Natural killer cell (primary cell): ENCODE data around the gene TBRG1. TPM values are rescaled to one million over a fixed set of nuclear protein-coding genes. Genes with fewer than 3 reads are reported as not detected.

Experiments
- ATAC-seq, 3 donors: fragments of 150-1000 bp in 2 of 3; fragments of 200-7000 bp in 1 of 3; cut with Tn5 transposase; 1 replicate in 1 of 3; 2 replicates in 2 of 3; pipeline ENCODE4 v1.10.0; 2021; ENCODE audit warnings: mild to moderate bottlenecking in 2 of 3, moderate library complexity in 2 of 3
- DNase-seq, 2 donors: peaks; one replicate each; pipeline versions ENCODE4 v3.0.0 to v3.0.0-alpha.2; 2013 to 2021; ENCODE audit warnings: mixed read lengths in 1 of 2
- H3K27ac ChIP-seq: one replicate; pipeline ENCODE4 v1.5.1; 2013; ENCODE audit warnings: mild to moderate bottlenecking, low read length
- H3K27me3 ChIP-seq: one replicate; pipeline ENCODE4 v1.6.1; 2013; ENCODE audit warnings: low read length; ENCODE audit not compliant: control insufficient read depth, insufficient read depth
- H3K36me3 ChIP-seq: one replicate; pipeline ENCODE4 v1.6.1; 2013; ENCODE audit warnings: low read length; ENCODE audit not compliant: control insufficient read depth, insufficient read depth
- H3K4me1 ChIP-seq: one replicate; pipeline ENCODE4 v1.6.1; 2013; ENCODE audit warnings: low read length; ENCODE audit not compliant: control insufficient read depth, insufficient read depth
- H3K4me3 ChIP-seq: one replicate; pipeline ENCODE4 v1.5.1; 2013; ENCODE audit warnings: low read length
- H3K9me3 ChIP-seq: one replicate; pipeline ENCODE4 v1.6.1; 2013; ENCODE audit warnings: low read length; ENCODE audit not compliant: control insufficient read depth, insufficient read depth
- H3K27ac Mint-ChIP-seq, 2 donors: one replicate each; pipeline ENCODE4 v1.8.0; 2022; ENCODE audit warnings: mild to moderate bottlenecking in 2 of 2, mixed read lengths in 2 of 2, moderate library complexity in 1 of 2
- H3K27me3 Mint-ChIP-seq, 2 donors: one replicate each; pipeline ENCODE4 v1.8.0; 2022; ENCODE audit warnings: low read depth in 2 of 2, mixed read lengths in 2 of 2
- H3K36me3 Mint-ChIP-seq: one replicate; pipeline ENCODE4 v1.8.0; 2022; ENCODE audit warnings: mixed read lengths
- H3K4me1 Mint-ChIP-seq, 2 donors: one replicate each; pipeline ENCODE4 v1.8.0; 2022; ENCODE audit warnings: mixed read lengths in 2 of 2
- H3K4me3 Mint-ChIP-seq: one replicate; pipeline ENCODE4 v1.8.0; 2022; ENCODE audit warnings: mild to moderate bottlenecking, moderate library complexity, mixed read lengths
- H3K9me3 Mint-ChIP-seq, 2 donors: one replicate each; pipeline ENCODE4 v1.8.0; 2022; ENCODE audit warnings: mixed read lengths in 2 of 2
- CTCF ChIP-seq: fragments of 200-600 bp; IDR thresholded peaks from one replicate; pipeline ENCODE4 v1.8.0; 2022; ENCODE audit warnings: antibody characterized with exemption
- WGBS: methylation state at CpG from one replicate; pipeline ENCODE4 v1.1.7; 2013; ENCODE audit warnings: missing lambda C conversion rate; ENCODE audit not compliant: insufficient coverage; 5-methylcytosine and 5-hydroxymethylcytosine counted together
- intact Hi-C: fragments of 100-400 bp; cut with micrococcal nuclease; formaldehyde crosslinking; loops from one replicate; pipeline ENCODE4 v1.14.2; 2022
- total RNA-seq, 4 donors: library from RNA; stranded (reverse); fragments of 120-200 nt in 1 of 4; gene quantifications; one replicate each; pipeline versions ENCODE4 v1.2.3 to v1.2.4, GENCODE V29; 2013 to 2022

TBRG1 gene
- total RNA-seq, 3 donors from 2014 or later (not counting 1 experiment from before 2014, with no cell fraction given), result 62.9 to 68.6 (median 68.3) TPM

- H3K4me3 ChIP-seq, result no peak within 1 kb of the TSS
- Mint-ChIP-seq H3K4me3 (no peak within 1 kb of the TSS), H3K4me1 (no peaks in the 10 kb centered on the region), H3K36me3 (no peaks in the 10 kb centered on the region), H3K9me3 (no peaks in the 10 kb centered on the region), H3K27me3 (peaks cover 7 to 11% of the 10 kb centered on the region in 2 donors), H3K27ac (no peak within 1 kb of the TSS)
- H3K27ac ChIP-seq, result no peak within 1 kb of the TSS
- ATAC-seq (no peak), DNase-seq (no peak)
- WGBS, result 88% methylated on average over 5 of the region's 5 CpGs
- H3K36me3 ChIP-seq, result no peaks in the 10 kb centered on the region
- no peaks in the 10 kb centered on the region for H3K4me1 ChIP-seq
- no peaks in the 10 kb centered on the region for H3K9me3 ChIP-seq
- TF ChIP-seq CTCF, result no peak
- no peaks in the 10 kb centered on the region for H3K27me3 ChIP-seq
- intact Hi-C loops, result no loop called here
Measured at GRCh38 chr11:124611064-124611463, 11.6 kb upstream of the TBRG1 start, which contains the start of gene PANX3. Gene PANX3, plus strand, starts transcription at chr11:124611428. Its CDS starts 129 bp downstream, at chr11:124611557.

- Mint-ChIP-seq H3K4me1 (no peaks in the 10 kb centered on the region), H3K4me3 (no peak overlapping the region), H3K27me3 (peaks cover 9 to 11% of the 10 kb centered on the region in 2 donors), H3K27ac (no peak overlapping the region), H3K36me3 (no peaks in the 10 kb centered on the region), H3K9me3 (no peaks in the 10 kb centered on the region)
- no peaks in the 10 kb centered on the region for H3K4me1 ChIP-seq
- 30% methylated on average over 2 of the region's 3 CpGs for WGBS
- no peaks in the 10 kb centered on the region for H3K9me3 ChIP-seq
- H3K4me3 ChIP-seq, result no peak overlapping the region
- ATAC-seq, result no peak
- TF ChIP-seq CTCF, result no peak
- DNase-seq, result peak in 1 of 2 donors; percentile 33
- H3K27ac ChIP-seq, result no peak overlapping the region
- H3K36me3 ChIP-seq, result no peaks in the 10 kb centered on the region
- intact Hi-C loops, result no loop called here
- H3K27me3 ChIP-seq, result no peaks in the 10 kb centered on the region
Measured at GRCh38 chr11:124612045-124612444, 10.6 kb upstream of the TBRG1 start.

- H3K36me3 Mint-ChIP-seq, result no peaks in the 10 kb centered on the region
Measured at GRCh38 chr11:124612567-124613246, 10.0 kb upstream of the TBRG1 start.

More at GRCh38 chr11:124612567-124613246, 10.0 kb upstream of the TBRG1 start:
- Histone ChIP-seq H3K9me3 (no peaks in the 10 kb centered on the region), H3K36me3 (no peaks in the 10 kb centered on the region), H3K4me1 (no peaks in the 10 kb centered on the region), H3K27me3 (no peaks in the 10 kb centered on the region), H3K27ac (no peak overlapping the region), H3K4me3 (no peak overlapping the region)
- no peak for TF ChIP-seq CTCF
- peaks cover 12 to 16% of the 10 kb centered on the region in 2 donors for H3K27me3 Mint-ChIP-seq
- intact Hi-C loops, result no loop called here
- no peak overlapping the region for H3K27ac Mint-ChIP-seq
- ATAC-seq (no peak), DNase-seq (no peak)
- H3K9me3 Mint-ChIP-seq, result no peaks in the 10 kb centered on the region
- no peak overlapping the region for H3K4me3 Mint-ChIP-seq
- WGBS, result 91% methylated on average over 10 of the region's 10 CpGs
- H3K4me1 Mint-ChIP-seq, result no peaks in the 10 kb centered on the region
